ENCODE data around the gene TMED1. TPM values are rescaled to one million over a fixed set of nuclear protein-coding genes. Genes with fewer than 3 reads are reported as not detected.
"Not testable (repeated sequence)": the region's sequence is repeated elsewhere in the genome, so short reads cannot be mapped to it uniquely, and the experiment has no call there.

Gene TMED1
- total RNA-seq, 1 donor from 2014 or later = 27.0 TPM

GRCh38 chr19:10839114-10840050 lies 3.4 kb upstream of the TMED1 start:
- no peaks in the 10 kb centered on the region for H3K27me3 ChIP-seq (ENCODE audit: insufficient read depth, low read length)
- H4K20me1 ChIP-seq (ENCODE audit: insufficient read depth, low read length) = peaks cover 6% of the 10 kb centered on the region
- Mint-ChIP-seq H3K36me3 (ENCODE audit: low read depth, unreplicated experiment) (peaks cover 2% of the 10 kb centered on the region), H3K27me3 (ENCODE audit: low read depth, unreplicated experiment) (peaks cover 3% of the 10 kb centered on the region), H3K4me3 (ENCODE audit: unreplicated experiment) (no peak overlapping the region), H3K9me3 (ENCODE audit: unreplicated experiment) (peaks cover 9% of the 10 kb centered on the region), H3K27ac (ENCODE audit: unreplicated experiment) (no peak overlapping the region), H3K4me1 (ENCODE audit: low read depth, unreplicated experiment) (peaks cover 3% of the 10 kb centered on the region)
- H3K4me1 ChIP-seq (ENCODE audit: insufficient read depth, low read length) = peaks cover 15% of the 10 kb centered on the region
- no peaks in the 10 kb centered on the region for H3K36me3 ChIP-seq (ENCODE audit: insufficient read depth, low read length)
- peaks cover 8% of the 10 kb centered on the region for H3K9me3 ChIP-seq (ENCODE audit: insufficient read depth, low read depth, low read length)
- FAIRE-seq (no peak), DNase-seq (ENCODE audit: low read depth) (no peak)
- H3K4me3 ChIP-seq (ENCODE audit: insufficient read depth, low read depth, low read length) = no peak overlapping the region
- peaks cover 5% of the 10 kb centered on the region for H3K79me2 ChIP-seq (ENCODE audit: insufficient read depth, low read length)
- H2AFZ ChIP-seq (ENCODE audit: low read depth, low read length) = no peak overlapping the region
- no peak overlapping the region for H3K27ac ChIP-seq (ENCODE audit: low read depth, low read length)
- TF ChIP-seq CTCF (IDR thresholded peaks at IDR 0.05; ENCODE audit: insufficient read depth, low read depth, low read length) = no peak
- TF ChIP-seq EZH2 (IDR thresholded peaks at IDR 0.05; ENCODE audit: insufficient read depth, low read length) = no peak
- no peak overlapping the region for H3K4me2 ChIP-seq (ENCODE audit: low read length)
- no peak overlapping the region for H3K9ac ChIP-seq (ENCODE audit: low read length)

DNA sequence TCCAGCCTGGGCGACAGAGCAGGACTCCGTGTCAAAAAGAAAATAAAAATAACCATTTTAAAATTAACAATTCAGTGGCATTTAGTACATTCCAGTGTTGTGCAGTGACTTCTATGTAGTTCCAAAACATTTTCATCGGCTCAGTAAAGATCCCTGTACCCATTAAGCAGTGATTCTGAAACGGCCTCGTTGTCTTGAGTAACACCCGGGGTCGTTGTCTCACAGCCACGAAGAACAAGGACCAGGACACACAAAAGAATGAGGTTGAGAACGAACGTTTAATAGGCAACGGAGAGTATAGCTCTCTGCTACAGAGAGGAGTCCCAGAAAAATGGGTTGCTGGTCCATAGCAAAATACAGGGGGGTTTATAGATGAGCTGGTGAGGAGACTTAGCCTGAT lies 2.4 kb upstream of the TMED1 start:
- Histone ChIP-seq H3K9ac (ENCODE audit: low read length) (no peak overlapping the region), H3K4me3 (ENCODE audit: insufficient read depth, low read depth, low read length) (no peak overlapping the region), H3K79me2 (ENCODE audit: insufficient read depth, low read length) (peaks cover 5% of the 10 kb centered on the region), H3K36me3 (ENCODE audit: insufficient read depth, low read length) (no peaks in the 10 kb centered on the region), H4K20me1 (ENCODE audit: insufficient read depth, low read length) (peaks cover 6% of the 10 kb centered on the region), H3K27ac (ENCODE audit: low read depth, low read length) (no peak overlapping the region), H3K9me3 (ENCODE audit: insufficient read depth, low read depth, low read length) (peaks cover 8% of the 10 kb centered on the region), H3K4me1 (ENCODE audit: insufficient read depth, low read length) (peaks cover 15% of the 10 kb centered on the region), H2AFZ (ENCODE audit: low read depth, low read length) (no peak overlapping the region), H3K27me3 (ENCODE audit: insufficient read depth, low read length) (no peaks in the 10 kb centered on the region), H3K4me2 (ENCODE audit: low read length) (no peak overlapping the region)
- Mint-ChIP-seq H3K9me3 (ENCODE audit: unreplicated experiment) (peaks cover 9% of the 10 kb centered on the region), H3K36me3 (ENCODE audit: low read depth, unreplicated experiment) (peaks cover 2% of the 10 kb centered on the region), H3K27ac (ENCODE audit: unreplicated experiment) (no peak overlapping the region), H3K4me3 (ENCODE audit: unreplicated experiment) (peak overlapping the region; percentile 54), H3K27me3 (ENCODE audit: low read depth, unreplicated experiment) (peaks cover 3% of the 10 kb centered on the region), H3K4me1 (ENCODE audit: low read depth, unreplicated experiment) (peaks cover 3% of the 10 kb centered on the region)
- DNase-seq (ENCODE audit: low read depth) (no peak), FAIRE-seq (no peak)
- no peak for TF ChIP-seq EZH2 (IDR thresholded peaks at IDR 0.05; ENCODE audit: insufficient read depth, low read length)
- TF ChIP-seq CTCF (IDR thresholded peaks at IDR 0.05; ENCODE audit: insufficient read depth, low read depth, low read length) = no peak

GRCh38 chr19:10837649-10838048 lies 1.6 kb upstream of the TMED1 start:
- H2AFZ ChIP-seq (ENCODE audit: low read depth, low read length); H3K27me3 Mint-ChIP-seq (ENCODE audit: low read depth, unreplicated experiment); H3K4me2 ChIP-seq (ENCODE audit: low read length); DNase-seq (ENCODE audit: low read depth); H3K4me3 ChIP-seq (ENCODE audit: insufficient read depth, low read depth, low read length); H3K27ac ChIP-seq (ENCODE audit: low read depth, low read length); H3K36me3 ChIP-seq (ENCODE audit: insufficient read depth, low read length); H3K4me1 Mint-ChIP-seq (ENCODE audit: low read depth, unreplicated experiment); H3K9me3 Mint-ChIP-seq (ENCODE audit: unreplicated experiment); H3K27ac Mint-ChIP-seq (ENCODE audit: unreplicated experiment); H3K9me3 ChIP-seq (ENCODE audit: insufficient read depth, low read depth, low read length); H3K27me3 ChIP-seq (ENCODE audit: insufficient read depth, low read length); H3K4me3 Mint-ChIP-seq (ENCODE audit: unreplicated experiment); H3K79me2 ChIP-seq (ENCODE audit: insufficient read depth, low read length); H3K36me3 Mint-ChIP-seq (ENCODE audit: low read depth, unreplicated experiment); FAIRE-seq; H4K20me1 ChIP-seq (ENCODE audit: insufficient read depth, low read length); H3K9ac ChIP-seq (ENCODE audit: low read length): not testable (repeated sequence)
- H3K4me1 ChIP-seq (ENCODE audit: insufficient read depth, low read length) = peaks cover 15% of the 10 kb centered on the region

Measured in astrocyte (in vitro differentiated cells and primary cell).